Activated T-cell treated with anti-CD3 and anti-CD28 coated beads, Interleukin-2, amount 50 U/mL, for 48 hours (primary cell): ENCODE results near the gene DIAPH1.

Experiments
- DNase-seq, 2 experiments: peaks; one replicate each; pipeline ENCODE4 v3.0.0-alpha.2; 2020

DIAPH1 gene

GRCh38 chr5:141609044-141609443 lies 9.8 kb downstream of the DIAPH1 start:
- DNase-seq: no peak

GRCh38 chr5:141608557-141608956 lies 10.2 kb downstream of the DIAPH1 start:
- DNase-seq: no peak

- DNase-seq: no peak
Measured at GRCh38 chr5:141608046-141608445, 10.8 kb downstream of the DIAPH1 start.

- peak; percentile 52 to 68 for DNase-seq
Measured at GRCh38 chr5:141605523-141606277, 13.1 kb downstream of the DIAPH1 start.

- no peak for DNase-seq
Measured at GRCh38 chr5:141603923-141604717, 14.7 kb downstream of the DIAPH1 start.

GRCh38 chr5:141602606-141603005 lies 16.2 kb downstream of the DIAPH1 start:
- DNase-seq: no peak

- no peak for DNase-seq
Measured at GRCh38 chr5:141598391-141599345, 20.1 kb downstream of the DIAPH1 start.

- no peak for DNase-seq
Measured at GRCh38 chr5:141597814-141598213, 21.0 kb downstream of the DIAPH1 start.

- DNase-seq: no peak
Measured at GRCh38 chr5:141597394-141597793, 21.4 kb downstream of the DIAPH1 start.

- no peak for DNase-seq
Measured at GRCh38 chr5:141596867-141597266, 21.9 kb downstream of the DIAPH1 start.

- DNase-seq: no peak
Measured at GRCh38 chr5:141590127-141590526, 28.7 kb downstream of the DIAPH1 start.

GRCh38 chr5:141586246-141586645 lies 32.6 kb downstream of the DIAPH1 start:
- no peak for DNase-seq

GRCh38 chr5:141585594-141585993 lies 33.2 kb downstream of the DIAPH1 start:
- no peak for DNase-seq

GRCh38 chr5:141574122-141574510 lies 44.7 kb downstream of the DIAPH1 start:
- no peak for DNase-seq

- DNase-seq: no peak
Measured at GRCh38 chr5:141573489-141574121, 45.2 kb downstream of the DIAPH1 start.

GRCh38 chr5:141570655-141571054 lies 48.1 kb downstream of the DIAPH1 start:
- DNase-seq: no peak

GRCh38 chr5:141567513-141568117 lies 51.2 kb downstream of the DIAPH1 start:
- no peak for DNase-seq

- DNase-seq: no peak
Measured at GRCh38 chr5:141565826-141566570, 52.8 kb downstream of the DIAPH1 start.

GRCh38 chr5:141564216-141564692 lies 54.5 kb downstream of the DIAPH1 start:
- DNase-seq: peak; percentile 65 to 70

GRCh38 chr5:141560725-141561483 lies 57.9 kb downstream of the DIAPH1 start:
- DNase-seq: no peak
